Adipocyte (in vitro differentiated cells): Measurements from ENCODE around the gene CLSTN3.

Experiments used
- DNase-seq: peaks from one replicate; pipeline ENCODE4 v3.0.0-alpha.2; 2015; ENCODE audit warnings: low read depth
- H3K27me3 ChIP-seq: replicated peaks from 2 replicates; pipeline ENCODE4 v1.7.0; 2013; ENCODE audit warnings: mild to moderate bottlenecking, low read length, moderate library complexity; ENCODE audit not compliant: control insufficient read depth, insufficient read depth
- H3K36me3 ChIP-seq: 2 replicates; pipeline ENCODE4 v1.7.0; 2013; ENCODE audit warnings: low read length, mild to moderate bottlenecking, moderate library complexity; ENCODE audit not compliant: control insufficient read depth, insufficient read depth, severe bottlenecking
- H3K4me1 ChIP-seq: 2 replicates; pipeline ENCODE4 v1.7.0; 2013; ENCODE audit warnings: mild to moderate bottlenecking, low read length, moderate library complexity; ENCODE audit not compliant: control insufficient read depth, insufficient read depth
- H3K4me3 ChIP-seq: 2 replicates; pipeline ENCODE4 v1.7.0; 2013; ENCODE audit warnings: mild to moderate bottlenecking, low read length, moderate library complexity
- H3K9ac ChIP-seq: 2 replicates; pipeline ENCODE4 v1.7.0; 2013; ENCODE audit warnings: mild to moderate bottlenecking, low read length, moderate library complexity
- H3K9me3 ChIP-seq: 2 replicates; pipeline ENCODE4 v1.7.0; 2013; ENCODE audit warnings: mild to moderate bottlenecking, low read length, moderate library complexity; ENCODE audit not compliant: control insufficient read depth

Gene CLSTN3

DNA sequence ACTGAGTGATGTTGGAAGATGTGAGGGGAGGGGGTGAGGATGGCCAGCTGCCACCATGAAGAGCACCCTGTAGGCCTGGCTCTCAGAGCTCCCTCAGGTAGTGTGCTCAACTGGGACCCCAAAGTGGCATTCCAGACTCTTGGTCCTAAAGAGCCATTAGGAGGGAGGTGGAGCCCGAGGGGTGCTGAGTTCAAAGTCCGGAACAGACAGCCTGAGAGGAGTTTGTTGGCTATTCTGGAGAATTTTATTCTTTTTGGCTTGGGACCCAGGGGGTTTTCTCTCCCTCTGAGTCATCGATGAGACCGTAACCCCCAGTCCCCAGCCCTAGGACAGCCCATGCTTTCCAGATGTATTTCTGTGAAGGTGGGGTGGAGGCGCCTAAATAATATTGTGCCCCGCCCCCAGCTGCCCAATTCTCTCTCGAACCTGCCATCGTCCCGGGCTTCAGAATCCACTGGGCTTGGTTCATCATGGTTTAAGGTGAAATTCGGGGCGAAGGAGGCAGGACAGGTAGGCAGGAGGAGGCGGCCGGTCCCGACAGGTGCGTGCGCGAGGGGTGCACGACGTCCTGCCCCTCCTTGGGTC lies 792 bp upstream of the CLSTN3 start:
- Histone ChIP-seq H3K36me3 (no peaks in the 10 kb centered on the region), H3K4me3 (peak overlapping the region; percentile 57), H3K9me3 (no peaks in the 10 kb centered on the region), H3K9ac (no peak overlapping the region), H3K27me3 (peaks cover 34% of the 10 kb centered on the region), H3K4me1 (peaks cover 7% of the 10 kb centered on the region)
- DNase-seq = peak; percentile 25

GRCh38 chr12:7130701-7131501 lies 730 bp downstream of the CLSTN3 start:
- no peak overlapping the region for H3K4me3 ChIP-seq
- no peaks in the 10 kb centered on the region for H3K9me3 ChIP-seq
- DNase-seq = peak; percentile 70
- H3K27me3 ChIP-seq = peaks cover 34% of the 10 kb centered on the region
- H3K9ac ChIP-seq = no peak overlapping the region
- H3K36me3 ChIP-seq = peaks cover 9% of the 10 kb centered on the region
- peaks cover 7% of the 10 kb centered on the region for H3K4me1 ChIP-seq

GRCh38 chr12:7131502-7131866 lies 1.3 kb downstream of the CLSTN3 start:
- H3K36me3 ChIP-seq = peaks cover 15% of the 10 kb centered on the region
- DNase-seq = no peak
- H3K9ac ChIP-seq = no peak overlapping the region
- no peak overlapping the region for H3K4me3 ChIP-seq
- peaks cover 34% of the 10 kb centered on the region for H3K27me3 ChIP-seq
- H3K4me1 ChIP-seq = peaks cover 7% of the 10 kb centered on the region
- no peaks in the 10 kb centered on the region for H3K9me3 ChIP-seq

- peaks cover 4% of the 10 kb centered on the region for H3K4me1 ChIP-seq
- peaks cover 13% of the 10 kb centered on the region for H3K27me3 ChIP-seq
- no peak overlapping the region for H3K4me3 ChIP-seq
- no peaks in the 10 kb centered on the region for H3K9me3 ChIP-seq
- peaks cover 28% of the 10 kb centered on the region for H3K36me3 ChIP-seq
- H3K9ac ChIP-seq = no peak overlapping the region
- DNase-seq = no peak
These were observed 4.4 kb downstream of the CLSTN3 start for GRCh38 chr12:7134396-7135166.

GRCh38 chr12:7136071-7136470 lies 5.9 kb downstream of the CLSTN3 start:
- no peaks in the 10 kb centered on the region for H3K9me3 ChIP-seq
- peaks cover 30% of the 10 kb centered on the region for H3K36me3 ChIP-seq
- H3K4me1 ChIP-seq = no peaks in the 10 kb centered on the region
- H3K9ac ChIP-seq = no peak overlapping the region
- no peak overlapping the region for H3K4me3 ChIP-seq
- no peak for DNase-seq
- H3K27me3 ChIP-seq = peaks cover 6% of the 10 kb centered on the region

GRCh38 chr12:7136676-7137075 lies 6.5 kb downstream of the CLSTN3 start:
- H3K4me3 ChIP-seq = no peak overlapping the region
- H3K27me3 ChIP-seq = peaks cover 3% of the 10 kb centered on the region
- H3K4me1 ChIP-seq = no peaks in the 10 kb centered on the region
- H3K9me3 ChIP-seq = no peaks in the 10 kb centered on the region
- no peak overlapping the region for H3K9ac ChIP-seq
- DNase-seq = no peak
- peaks cover 35% of the 10 kb centered on the region for H3K36me3 ChIP-seq

- Histone ChIP-seq H3K36me3 (peaks cover 35% of the 10 kb centered on the region), H3K9me3 (no peaks in the 10 kb centered on the region), H3K4me3 (no peak overlapping the region), H3K4me1 (no peaks in the 10 kb centered on the region), H3K9ac (no peak overlapping the region), H3K27me3 (no peaks in the 10 kb centered on the region)
- no peak for DNase-seq
These were observed 7.7 kb downstream of the CLSTN3 start for GRCh38 chr12:7137908-7138307.

- Histone ChIP-seq H3K36me3 (peaks cover 42% of the 10 kb centered on the region), H3K4me3 (no peak overlapping the region), H3K27me3 (no peaks in the 10 kb centered on the region), H3K9me3 (no peaks in the 10 kb centered on the region), H3K4me1 (peaks cover 1% of the 10 kb centered on the region), H3K9ac (no peak overlapping the region)
- no peak for DNase-seq
These were observed 9.0 kb downstream of the CLSTN3 start for GRCh38 chr12:7139200-7139599.

GRCh38 chr12:7141351-7142005 lies 11.3 kb downstream of the CLSTN3 start:
- Histone ChIP-seq H3K27me3 (no peaks in the 10 kb centered on the region), H3K4me3 (no peak overlapping the region), H3K4me1 (peaks cover 15% of the 10 kb centered on the region), H3K9ac (no peak overlapping the region), H3K36me3 (peaks cover 27% of the 10 kb centered on the region), H3K9me3 (no peaks in the 10 kb centered on the region)
- no peak for DNase-seq

- peak; percentile 71 for DNase-seq
- no peaks in the 10 kb centered on the region for H3K9me3 ChIP-seq
- no peak overlapping the region for H3K9ac ChIP-seq
- H3K27me3 ChIP-seq = no peaks in the 10 kb centered on the region
- H3K4me3 ChIP-seq = no peak overlapping the region
- H3K36me3 ChIP-seq = peaks cover 21% of the 10 kb centered on the region
- H3K4me1 ChIP-seq = peaks cover 15% of the 10 kb centered on the region
These were observed 12.0 kb downstream of the CLSTN3 start for GRCh38 chr12:7142056-7142644.
